Endothelial cell (in vitro differentiated cells): ENCODE results near the gene TRIP6. TPM values are rescaled to one million over a fixed set of nuclear protein-coding genes. Genes with fewer than 3 reads are reported as not detected.

Experiments used
- DNase-seq: peaks from one replicate; pipeline ENCODE4 v3.0.0; 2021; ENCODE audit warnings: low spot score
- H3K27ac Mint-ChIP-seq: one replicate; pipeline ENCODE4 v1.8.0; 2021; ENCODE audit warnings: mixed read lengths, inconsistent platforms; ENCODE audit not compliant: unreplicated experiment
- H3K27me3 Mint-ChIP-seq: one replicate; pipeline ENCODE4 v1.8.0; 2021; ENCODE audit warnings: mild to moderate bottlenecking, moderate library complexity, mixed read lengths, inconsistent platforms; ENCODE audit not compliant: unreplicated experiment
- H3K36me3 Mint-ChIP-seq: one replicate; pipeline ENCODE4 v1.8.0; 2021; ENCODE audit warnings: mild to moderate bottlenecking, low read depth, mixed read lengths, inconsistent platforms; ENCODE audit not compliant: unreplicated experiment
- H3K4me1 Mint-ChIP-seq: one replicate; pipeline ENCODE4 v1.8.0; 2021; ENCODE audit warnings: mild to moderate bottlenecking, mixed read lengths, inconsistent platforms; ENCODE audit not compliant: unreplicated experiment
- H3K4me3 Mint-ChIP-seq: one replicate; pipeline ENCODE4 v1.8.0; 2021; ENCODE audit warnings: mild to moderate bottlenecking, mixed read lengths, inconsistent platforms; ENCODE audit not compliant: unreplicated experiment
- H3K9me3 Mint-ChIP-seq: one replicate; pipeline ENCODE4 v1.8.0; 2021; ENCODE audit warnings: mixed read lengths, inconsistent platforms; ENCODE audit not compliant: unreplicated experiment
- total RNA-seq: library from RNA; stranded (reverse); fragmentation: NEBNext Ultra II Directional; extraction: Animal tissue kit (Norgen Biotek cat#: 25700); gene quantifications from one replicate; pipeline ENCODE4 v1.2.1, GENCODE V29; 2021; ENCODE audit not compliant: unreplicated experiment
- TF ChIP-seq, protein P1 (sequence below): fragments of 200-600 bp; sonication (generic); IDR thresholded peaks from one replicate; pipeline ENCODE4 v1.5.0; 2021; ENCODE audit warnings: antibody characterized with exemption; ENCODE audit not compliant: unreplicated experiment

The TRIP6 gene
- total RNA-seq, 1 donor from 2014 or later: 93.8 TPM

DNA sequence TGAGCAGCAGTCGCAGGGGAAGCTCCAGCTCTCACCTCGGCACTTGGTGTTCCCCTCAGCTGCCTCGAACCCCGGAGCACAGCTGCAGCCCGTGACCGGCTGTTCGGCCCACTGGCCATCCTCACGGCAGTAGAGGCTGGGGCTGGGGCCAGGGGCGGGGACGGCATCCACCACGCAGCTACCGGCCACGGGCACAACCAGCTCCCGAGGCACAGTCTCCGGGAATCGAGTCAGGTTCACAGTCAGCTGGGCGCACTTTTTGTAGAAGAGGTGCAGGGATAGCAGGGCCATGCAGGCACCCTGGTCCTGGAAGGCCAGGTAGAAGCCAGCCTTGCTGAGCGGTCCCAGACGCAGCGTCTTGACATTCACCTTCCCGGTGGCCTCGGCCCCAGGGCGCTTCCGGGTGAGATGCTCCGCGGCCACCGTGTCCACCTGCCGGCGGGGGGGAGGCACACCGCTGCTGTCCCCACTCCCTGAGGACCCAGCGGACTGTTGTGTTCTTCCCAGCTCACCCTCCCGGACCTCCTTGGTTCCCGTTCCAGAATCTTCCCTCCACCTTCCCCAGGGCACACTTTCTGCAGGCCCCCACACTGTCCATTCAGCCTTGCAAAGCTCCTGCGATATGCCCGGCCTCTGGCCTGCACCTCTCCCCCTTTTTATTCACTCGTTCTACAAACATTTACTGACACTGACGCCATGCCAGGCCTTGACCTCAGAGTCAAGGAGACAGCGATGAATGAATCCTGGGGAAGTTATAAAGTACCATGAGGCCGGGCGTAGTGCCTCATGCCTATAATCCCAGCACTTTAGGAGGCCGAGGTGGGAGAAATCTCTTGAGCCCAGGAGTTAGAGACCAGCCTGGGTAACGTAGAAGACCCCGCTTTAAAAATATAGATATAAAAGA is 44.7 kb upstream of the TRIP6 start:
- Mint-ChIP-seq H3K27ac (no peak overlapping the region), H3K27me3 (peaks cover 11% of the 10 kb centered on the region), H3K36me3 (peaks cover 47% of the 10 kb centered on the region), H3K9me3 (peaks cover 4% of the 10 kb centered on the region), H3K4me3 (peak overlapping the region; percentile 87), H3K4me1 (peaks cover 26% of the 10 kb centered on the region)
- TF ChIP-seq, protein P1, sequence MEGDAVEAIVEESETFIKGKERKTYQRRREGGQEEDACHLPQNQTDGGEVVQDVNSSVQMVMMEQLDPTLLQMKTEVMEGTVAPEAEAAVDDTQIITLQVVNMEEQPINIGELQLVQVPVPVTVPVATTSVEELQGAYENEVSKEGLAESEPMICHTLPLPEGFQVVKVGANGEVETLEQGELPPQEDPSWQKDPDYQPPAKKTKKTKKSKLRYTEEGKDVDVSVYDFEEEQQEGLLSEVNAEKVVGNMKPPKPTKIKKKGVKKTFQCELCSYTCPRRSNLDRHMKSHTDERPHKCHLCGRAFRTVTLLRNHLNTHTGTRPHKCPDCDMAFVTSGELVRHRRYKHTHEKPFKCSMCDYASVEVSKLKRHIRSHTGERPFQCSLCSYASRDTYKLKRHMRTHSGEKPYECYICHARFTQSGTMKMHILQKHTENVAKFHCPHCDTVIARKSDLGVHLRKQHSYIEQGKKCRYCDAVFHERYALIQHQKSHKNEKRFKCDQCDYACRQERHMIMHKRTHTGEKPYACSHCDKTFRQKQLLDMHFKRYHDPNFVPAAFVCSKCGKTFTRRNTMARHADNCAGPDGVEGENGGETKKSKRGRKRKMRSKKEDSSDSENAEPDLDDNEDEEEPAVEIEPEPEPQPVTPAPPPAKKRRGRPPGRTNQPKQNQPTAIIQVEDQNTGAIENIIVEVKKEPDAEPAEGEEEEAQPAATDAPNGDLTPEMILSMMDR: no peak
- no peak for DNase-seq

GRCh38 chr7:100823140-100823525 is 44.1 kb upstream of the TRIP6 start:
- peak overlapping the region; percentile 87 for H3K4me3 Mint-ChIP-seq
- DNase-seq: no peak
- peaks cover 28% of the 10 kb centered on the region for H3K4me1 Mint-ChIP-seq

GRCh38 chr7:100823534-100823933 is 43.7 kb upstream of the TRIP6 start:
- Mint-ChIP-seq H3K4me3 (peak overlapping the region; percentile 100), H3K27ac (no peak overlapping the region), H3K9me3 (peaks cover 4% of the 10 kb centered on the region), H3K27me3 (peaks cover 11% of the 10 kb centered on the region), H3K4me1 (peaks cover 28% of the 10 kb centered on the region), H3K36me3 (peaks cover 49% of the 10 kb centered on the region)
- TF ChIP-seq, protein P1: no peak
- DNase-seq: no peak

More at GRCh38 chr7:100823140-100823525, 44.1 kb upstream of the TRIP6 start:
- peaks cover 49% of the 10 kb centered on the region for H3K36me3 Mint-ChIP-seq
- TF ChIP-seq, protein P1: no peak
- peak overlapping the region; percentile 75 for H3K27ac Mint-ChIP-seq
- peaks cover 11% of the 10 kb centered on the region for H3K27me3 Mint-ChIP-seq
- peaks cover 4% of the 10 kb centered on the region for H3K9me3 Mint-ChIP-seq

GRCh38 chr7:100824499-100825214 is 42.5 kb upstream of the TRIP6 start:
- Mint-ChIP-seq H3K36me3 (peaks cover 41% of the 10 kb centered on the region), H3K9me3 (peaks cover 4% of the 10 kb centered on the region), H3K27me3 (peaks cover 15% of the 10 kb centered on the region), H3K4me3 (peak overlapping the region; percentile 100), H3K27ac (peak overlapping the region; percentile 84), H3K4me1 (peaks cover 31% of the 10 kb centered on the region)
- DNase-seq: no peak
- TF ChIP-seq, protein P1: no peak
